AG04449 (cell line): ENCODE measurements around the gene GNAO1.

Experiments used
- CTCF ChIA-PET: fragments of 350-600 bp; formaldehyde crosslinking; extraction: SDS; loops from one replicate; lab custom pipeline; 2021; ENCODE audit warnings: antibody characterized with exemption; lab: Yijun Ruan, JAX
- POLR2A ChIA-PET: fragments of 400-600, 350-600 bp; formaldehyde crosslinking; extraction: SDS; loops from one replicate; lab custom pipeline; 2020; ENCODE audit warnings: antibody characterized with exemption, inconsistent platforms; lab: Yijun Ruan, JAX
- DNase-seq: peaks from one replicate; pipeline ENCODE4 v3.0.0-alpha.2; 2010; ENCODE audit warnings: low read depth, low spot score
- H3K4me3 ChIP-seq: 2 replicates; pipeline ENCODE4 v1.5.1; 2011; ENCODE audit warnings: low read depth, mild to moderate bottlenecking, control low read depth, low read length
- CTCF ChIP-seq: IDR thresholded peaks from one replicate; pipeline ENCODE4 v1.5.1; 2011; ENCODE audit warnings: mild to moderate bottlenecking, moderate library complexity, low read length, control low read depth, inconsistent platforms; ENCODE audit not compliant: insufficient read depth; ENCODE audit errors: missing control alignments

Gene GNAO1

GRCh38 chr16:56195151-56195550, 3.9 kb downstream of the GNAO1 start:
- ChIA-PET POLR2A (no interaction called here), CTCF (no interaction called here)
- no peak for DNase-seq
- no peak overlapping the region for H3K4me3 ChIP-seq
- TF ChIP-seq CTCF = no peak

- DNase-seq = no peak
- no peak for TF ChIP-seq CTCF
- ChIA-PET CTCF (no interaction called here), POLR2A (no interaction called here)
- H3K4me3 ChIP-seq = no peak overlapping the region
Measured at GRCh38 chr16:56196381-56196780, 5.1 kb downstream of the GNAO1 start.

- CTCF ChIA-PET = no interaction called here
- DNase-seq = no peak
- no peak overlapping the region for H3K4me3 ChIP-seq
- POLR2A ChIA-PET = no interaction called here
- no peak for TF ChIP-seq CTCF
Measured at GRCh38 chr16:56197192-56197992, 6.1 kb downstream of the GNAO1 start.

GRCh38 chr16:56198006-56198754, 6.9 kb downstream of the GNAO1 start:
- CTCF ChIA-PET = no interaction called here
- POLR2A ChIA-PET = no interaction called here
- DNase-seq = no peak
- H3K4me3 ChIP-seq = no peak overlapping the region
- TF ChIP-seq CTCF = no peak

- no peak for TF ChIP-seq CTCF
- no peak for DNase-seq
- H3K4me3 ChIP-seq = no peak overlapping the region
- ChIA-PET POLR2A (no interaction called here), CTCF (no interaction called here)
Measured at GRCh38 chr16:56198755-56199114, 7.4 kb downstream of the GNAO1 start.

GRCh38 chr16:56199164-56199563, 7.9 kb downstream of the GNAO1 start:
- ChIA-PET POLR2A (no interaction called here), CTCF (no interaction called here)
- no peak for TF ChIP-seq CTCF
- H3K4me3 ChIP-seq = no peak overlapping the region
- DNase-seq = no peak
